ENCODE results near the gene REXO5.
"Not testable (repeated sequence)": the region's sequence is repeated elsewhere in the genome, so short reads cannot be mapped to it uniquely, and the experiment has no call there.

REXO5 gene

DNA sequence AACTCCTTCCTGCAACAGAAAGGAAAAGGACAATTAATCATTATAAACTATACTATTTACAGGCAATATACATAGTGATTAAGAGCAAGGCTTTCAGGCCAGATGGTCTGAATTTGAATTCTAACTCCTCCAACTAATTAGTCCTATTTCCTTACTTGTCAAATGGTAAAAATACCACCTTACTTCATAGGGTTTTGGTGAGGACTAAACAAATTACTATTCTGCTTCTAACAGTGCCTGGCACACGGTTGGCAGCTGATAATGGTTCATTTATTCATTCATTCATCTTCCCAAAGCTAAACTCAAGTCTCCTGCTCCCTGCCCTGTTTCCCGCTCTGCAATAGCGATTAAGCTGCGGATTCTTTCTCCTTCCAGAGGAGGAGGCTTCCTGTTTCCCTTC is 54.0 kb downstream of the REXO5 start:
- Histone ChIP-seq H3K4me3 (ENCODE audit: low read depth, low read length) (no peak overlapping the region), H3K27me3 (replicated peaks) (no peaks in the 10 kb centered on the region), H3K27ac (no peak overlapping the region), H3K36me3 (replicated peaks) (peaks cover 28% of the 10 kb centered on the region)
- TF ChIP-seq CTCF (IDR thresholded peaks at IDR 0.05; ENCODE audit: low read depth, low read length, missing control alignments): no peak
- in situ Hi-C loops (cut with HindIII; ENCODE audit: low pct_ligation_motif_present, low sequenced_read_pairs): no loop called here
- DNase-seq: no peak

- DNase-seq; H3K27me3 ChIP-seq (replicated peaks); H3K27ac ChIP-seq; H3K4me3 ChIP-seq (ENCODE audit: low read depth, low read length); in situ Hi-C loops (cut with HindIII; ENCODE audit: low pct_ligation_motif_present, low sequenced_read_pairs): not testable (repeated sequence)
- peaks cover 25% of the 10 kb centered on the region for H3K36me3 ChIP-seq (replicated peaks)
These were observed 54.7 kb downstream of the REXO5 start for GRCh38 chr16:20860995-20861394.

- Histone ChIP-seq H3K36me3 (replicated peaks) (peaks cover 22% of the 10 kb centered on the region), H3K4me3 (ENCODE audit: low read depth, low read length) (no peak overlapping the region), H3K27ac (no peak overlapping the region), H3K27me3 (replicated peaks) (no peaks in the 10 kb centered on the region)
- in situ Hi-C loops (cut with HindIII; ENCODE audit: low pct_ligation_motif_present, low sequenced_read_pairs): no loop called here
- no peak for TF ChIP-seq CTCF (IDR thresholded peaks at IDR 0.05; ENCODE audit: low read depth, low read length, missing control alignments)
- DNase-seq: no peak
These were observed 56.0 kb downstream of the REXO5 start for GRCh38 chr16:20862162-20862960.

- in situ Hi-C loops (cut with HindIII; ENCODE audit: low pct_ligation_motif_present, low sequenced_read_pairs); H3K4me3 ChIP-seq (ENCODE audit: low read depth, low read length); DNase-seq; H3K27ac ChIP-seq; H3K27me3 ChIP-seq (replicated peaks): not testable (repeated sequence)
- peaks cover 22% of the 10 kb centered on the region for H3K36me3 ChIP-seq (replicated peaks)
These were observed 58.0 kb downstream of the REXO5 start for GRCh38 chr16:20864376-20864775.

- H3K27ac ChIP-seq: peak overlapping the region; percentile 97
- H3K36me3 ChIP-seq (replicated peaks): peaks cover 13% of the 10 kb centered on the region
- no peak for DNase-seq
- TF ChIP-seq CTCF (IDR thresholded peaks at IDR 0.05; ENCODE audit: low read depth, low read length, missing control alignments): no peak
- no peak overlapping the region for H3K4me3 ChIP-seq (ENCODE audit: low read depth, low read length)
- in situ Hi-C loops (cut with HindIII; ENCODE audit: low pct_ligation_motif_present, low sequenced_read_pairs): no loop called here
- no peaks in the 10 kb centered on the region for H3K27me3 ChIP-seq (replicated peaks)
These were observed 59.2 kb downstream of the REXO5 start for GRCh38 chr16:20865420-20866131.

DNA sequence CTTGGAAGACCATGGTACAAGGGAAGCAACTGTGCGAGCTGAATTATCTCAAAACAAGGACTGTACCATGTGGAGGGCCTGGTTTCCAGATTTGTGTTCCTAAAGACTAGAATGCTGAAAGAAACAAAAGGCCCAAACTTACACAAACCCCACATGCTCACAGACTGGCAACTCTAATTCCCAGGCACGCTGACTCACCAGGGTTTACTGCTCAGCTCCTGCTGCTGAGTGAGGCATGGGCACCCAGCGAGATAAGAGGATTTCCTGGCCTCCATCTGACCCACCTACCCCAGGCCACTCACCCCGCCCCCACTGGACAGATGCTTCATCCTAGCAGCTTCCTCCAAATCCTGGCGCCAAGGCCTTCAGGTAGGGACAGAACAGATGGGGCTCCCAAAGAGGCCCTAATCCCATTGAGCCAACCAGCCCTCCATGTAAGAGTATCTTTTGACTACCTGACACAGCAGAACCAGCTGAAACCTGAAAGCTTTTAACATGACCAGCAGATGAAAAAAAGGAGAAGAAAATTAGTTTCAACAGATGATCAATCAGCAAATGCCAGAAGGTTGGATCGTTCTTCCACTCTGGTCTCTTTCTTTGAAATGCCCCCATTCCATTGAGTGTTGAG is 59.9 kb downstream of the REXO5 start:
- peak overlapping the region; percentile 97 for H3K27ac ChIP-seq
- peak; percentile 79 for DNase-seq

More for the DNA sequence above, 59.9 kb downstream of the REXO5 start:
- Histone ChIP-seq H3K36me3 (replicated peaks) (peaks cover 9% of the 10 kb centered on the region), H3K4me3 (ENCODE audit: low read depth, low read length) (no peak overlapping the region), H3K27me3 (replicated peaks) (no peaks in the 10 kb centered on the region)
- TF ChIP-seq CTCF (IDR thresholded peaks at IDR 0.05; ENCODE audit: low read depth, low read length, missing control alignments): no peak
- in situ Hi-C loops (cut with HindIII; ENCODE audit: low pct_ligation_motif_present, low sequenced_read_pairs): no loop called here
